SHP77 treated with DMSO at 0.1 percent for 48 hours (cell line): ENCODE data around the gene ADAMTS15.
"Not testable (repeated sequence)": the region's sequence is repeated elsewhere in the genome, so short reads cannot be mapped to it uniquely, and the experiment has no call there.

ENCODE experiments used
- DNase-seq: peaks from one replicate; lab custom pipeline; 2025; lab: John Stamatoyannopoulos, UW

The ADAMTS15 gene

GRCh38 chr11:130437848-130438247 lies 10.6 kb upstream of the ADAMTS15 start:
- no peak for DNase-seq

- DNase-seq: not testable (repeated sequence)
Observed at GRCh38 chr11:130438401-130439159, 9.9 kb upstream of the ADAMTS15 start.

GRCh38 chr11:130439160-130439519 lies 9.3 kb upstream of the ADAMTS15 start:
- no peak for DNase-seq

DNA sequence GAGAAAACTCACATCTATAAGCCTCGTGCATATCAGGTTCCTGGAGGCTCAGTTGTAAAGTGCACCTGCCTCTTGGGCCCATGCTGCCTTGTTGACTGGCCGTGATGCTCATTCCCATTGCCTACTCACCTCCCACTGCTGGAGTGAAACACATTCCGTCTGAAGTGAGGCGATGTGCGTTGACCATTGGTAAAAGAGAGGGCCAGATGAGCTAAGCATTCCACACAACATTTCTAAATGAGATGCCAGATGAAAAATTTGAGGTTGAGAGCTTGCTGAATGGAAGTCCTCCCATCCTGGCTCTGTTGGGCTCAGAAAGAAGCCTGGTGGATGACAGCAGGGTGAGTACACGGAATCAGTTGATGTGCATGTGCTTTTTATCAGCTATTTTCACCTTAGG lies 8.6 kb upstream of the ADAMTS15 start:
- DNase-seq: no peak

DNA sequence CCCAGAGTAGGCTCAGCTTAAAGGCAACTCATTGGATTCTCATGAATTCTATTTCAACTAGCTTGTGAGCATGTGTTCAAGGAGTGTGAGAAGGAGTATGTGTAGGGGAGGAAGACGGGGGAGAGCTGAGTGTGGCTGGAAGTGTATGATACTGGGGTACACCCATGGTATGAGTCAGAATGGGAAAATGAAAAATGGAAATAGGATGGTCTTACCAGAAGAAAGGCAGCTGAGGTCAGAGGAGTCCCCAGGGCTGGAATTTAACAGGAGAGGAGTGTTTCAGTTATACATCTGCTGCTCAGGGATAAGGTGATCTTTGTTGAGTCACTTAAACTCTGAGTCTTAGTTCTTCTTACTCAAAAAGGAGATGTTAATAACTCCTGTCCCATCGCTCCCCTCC lies 6.7 kb upstream of the ADAMTS15 start:
- DNase-seq: no peak

DNA sequence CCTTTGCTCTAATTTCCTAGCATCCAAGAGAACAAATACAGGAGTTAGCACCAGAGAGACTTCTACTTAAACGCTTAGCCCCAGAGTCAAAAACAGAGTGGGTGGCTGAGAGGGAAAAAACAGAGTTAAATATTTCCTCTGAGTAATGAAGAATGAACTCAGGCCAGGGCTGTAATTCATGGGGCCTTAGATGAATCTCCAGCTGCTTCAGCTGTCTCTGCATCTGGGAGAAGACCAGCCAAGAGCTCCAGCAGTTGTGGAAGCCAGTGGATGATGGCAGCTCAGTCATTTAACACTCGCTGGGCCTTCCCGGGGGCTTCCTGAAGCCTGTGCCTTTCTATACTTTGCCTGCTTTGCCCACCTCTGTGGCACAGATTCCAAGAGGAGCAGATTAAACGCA lies 5.7 kb upstream of the ADAMTS15 start:
- no peak for DNase-seq

DNA sequence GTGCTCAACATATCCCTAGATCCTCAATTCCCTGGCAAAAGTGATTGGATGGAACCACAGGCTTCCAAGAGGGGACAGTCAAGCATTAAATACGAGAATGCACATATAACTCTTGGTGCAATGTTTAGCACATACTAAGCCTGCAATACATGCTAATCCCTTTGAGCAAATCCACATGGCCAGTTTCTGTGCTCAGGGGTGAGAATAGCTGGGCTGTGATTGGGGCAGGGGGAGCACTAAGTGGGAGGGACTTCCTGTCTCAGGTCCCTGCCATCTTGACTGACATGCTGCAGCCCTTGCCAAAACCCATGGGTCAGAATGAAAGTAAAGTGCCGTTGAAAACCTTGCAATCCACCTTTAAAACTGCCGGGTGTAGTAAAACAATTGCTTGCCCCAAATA lies 2.7 kb upstream of the ADAMTS15 start:
- no peak for DNase-seq

- no peak for DNase-seq
Observed at GRCh38 chr11:130448039-130448415, 418 bp upstream of the ADAMTS15 start.

GRCh38 chr11:130449310-130449990 lies 1.0 kb downstream of the ADAMTS15 start:
- DNase-seq: no peak

DNA sequence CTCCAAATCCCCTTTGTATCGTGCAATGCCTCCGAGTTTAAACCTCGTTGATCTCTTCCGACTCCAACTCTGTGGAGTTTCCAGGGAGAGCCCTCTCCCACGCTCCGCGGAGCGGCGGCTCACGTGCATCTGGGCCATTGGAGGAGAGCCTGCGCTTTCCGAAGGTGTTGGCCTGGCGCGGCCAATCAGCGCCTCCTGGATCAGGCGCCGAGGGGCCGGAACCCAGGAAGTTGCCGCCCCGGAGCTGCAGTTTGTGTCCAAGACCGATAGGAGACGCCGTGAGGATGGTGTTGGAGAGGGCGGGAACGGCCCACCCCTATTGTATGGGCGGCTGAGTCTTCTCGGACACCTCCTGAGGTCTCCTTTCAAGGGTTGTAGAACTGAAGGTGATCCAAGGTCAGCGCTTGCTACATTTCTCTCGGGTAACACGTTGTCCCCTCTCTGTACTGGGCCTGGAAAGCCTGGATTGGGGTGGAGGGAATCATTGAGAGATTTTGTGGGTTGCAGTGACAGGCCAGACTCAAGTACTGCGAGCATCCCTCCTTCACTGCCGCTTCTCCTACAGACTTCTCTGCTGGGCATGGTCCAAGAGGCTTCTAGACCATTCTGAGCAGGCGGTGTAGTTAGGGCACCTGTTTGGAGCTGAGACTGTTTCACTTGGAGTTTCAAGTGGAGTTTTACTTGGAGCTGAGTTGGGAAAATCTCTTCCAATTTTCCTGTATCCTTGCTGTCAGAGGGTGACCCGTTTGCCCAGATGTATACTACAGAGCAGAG lies 1.7 kb downstream of the ADAMTS15 start:
- peak; percentile 57 for DNase-seq

- DNase-seq: no peak
Observed at GRCh38 chr11:130451231-130452019, 3.0 kb downstream of the ADAMTS15 start.

GRCh38 chr11:130452176-130452575 lies 3.7 kb downstream of the ADAMTS15 start:
- DNase-seq: no peak

DNA sequence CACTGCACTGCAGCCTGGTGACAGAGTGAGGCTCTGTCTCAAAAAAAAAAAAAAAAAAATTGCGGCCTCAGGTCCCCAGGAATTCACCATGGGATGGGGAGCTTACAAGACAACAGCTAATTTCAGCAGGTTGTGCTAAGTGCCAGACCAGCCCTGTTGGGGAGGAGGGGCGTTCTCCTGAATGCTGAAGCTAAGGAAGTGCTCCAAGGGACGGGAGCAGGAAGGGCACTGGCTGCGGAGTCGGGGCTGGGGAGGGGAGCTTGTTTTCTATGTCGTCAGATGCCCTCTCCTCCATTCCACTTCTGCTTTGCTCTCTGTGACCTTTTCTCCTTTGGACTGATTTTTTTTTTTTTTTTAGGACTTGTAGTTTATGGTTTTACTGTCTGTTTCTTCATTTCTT lies 4.5 kb downstream of the ADAMTS15 start:
- no peak for DNase-seq

- DNase-seq: no peak
Observed at GRCh38 chr11:130454491-130455252, 6.2 kb downstream of the ADAMTS15 start.

- no peak for DNase-seq
Observed at GRCh38 chr11:130455483-130456127, 7.2 kb downstream of the ADAMTS15 start.

GRCh38 chr11:130456286-130456685 lies 7.8 kb downstream of the ADAMTS15 start:
- no peak for DNase-seq

DNA sequence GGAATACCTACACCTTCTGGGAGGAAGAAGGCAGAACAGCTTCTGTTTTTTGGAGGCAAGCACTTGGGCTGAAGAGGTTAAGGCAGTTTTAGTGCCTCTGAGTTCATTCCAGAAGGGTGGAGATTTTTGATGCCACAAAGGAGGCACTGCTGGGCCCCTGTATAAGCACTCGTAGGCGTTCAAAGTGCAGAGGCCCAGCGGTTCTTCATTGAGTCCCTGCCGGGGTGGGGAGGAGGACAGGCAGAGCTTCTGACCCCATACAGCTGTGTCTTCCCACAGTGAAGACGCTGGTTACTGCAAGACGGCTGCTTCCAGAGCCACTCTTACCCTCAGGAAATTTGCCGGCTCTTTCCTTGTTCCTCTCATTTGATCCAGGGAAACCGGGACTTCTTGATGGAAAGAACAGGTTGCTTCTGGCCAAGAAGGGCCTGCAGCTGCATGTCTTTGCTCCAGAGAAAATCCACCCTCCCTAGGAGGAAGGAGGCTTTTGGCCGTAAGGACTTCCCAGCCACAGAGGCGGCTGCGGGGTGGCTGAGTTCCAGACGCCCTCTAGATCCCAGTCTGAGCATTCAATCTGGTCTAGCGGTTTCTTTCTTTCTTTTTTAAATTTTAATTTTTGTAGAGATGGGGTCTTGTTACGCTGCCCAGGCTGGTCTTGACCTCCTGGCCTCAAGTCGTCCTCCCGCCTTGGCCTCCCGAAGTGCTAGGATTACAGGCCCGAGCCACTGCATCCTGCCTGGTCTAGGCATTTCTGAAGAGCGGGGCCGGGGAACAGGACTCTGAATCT lies 9.4 kb downstream of the ADAMTS15 start:
- DNase-seq: no peak

DNA sequence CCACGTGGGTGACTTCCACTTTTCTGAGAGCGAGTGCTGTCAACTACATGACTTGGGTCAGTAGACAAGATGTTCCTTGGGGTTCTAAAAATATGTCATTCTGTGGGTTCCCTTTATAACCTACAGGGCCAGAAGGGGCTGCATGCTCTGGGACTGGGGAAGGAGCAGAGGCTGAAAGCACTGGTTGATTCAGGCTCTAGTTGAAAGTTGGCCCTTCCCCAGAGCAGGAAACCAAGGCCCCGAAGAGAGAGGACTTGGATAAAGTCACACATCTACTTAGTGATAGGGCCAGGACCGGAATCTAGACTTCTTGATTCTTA lies 9.9 kb downstream of the ADAMTS15 start:
- DNase-seq: no peak

- no peak for DNase-seq
Observed at GRCh38 chr11:130459521-130459920, 11.1 kb downstream of the ADAMTS15 start.
